SKM-1 treated with dmso at 0.1 percent for 144 hours (cell line): ENCODE results near the gene BCDIN3D.

Source experiments
- DNase-seq: peaks from one replicate; lab custom pipeline; 2025; ENCODE audit not compliant: unreplicated experiment; lab: John Stamatoyannopoulos, UW

The BCDIN3D gene

DNA sequence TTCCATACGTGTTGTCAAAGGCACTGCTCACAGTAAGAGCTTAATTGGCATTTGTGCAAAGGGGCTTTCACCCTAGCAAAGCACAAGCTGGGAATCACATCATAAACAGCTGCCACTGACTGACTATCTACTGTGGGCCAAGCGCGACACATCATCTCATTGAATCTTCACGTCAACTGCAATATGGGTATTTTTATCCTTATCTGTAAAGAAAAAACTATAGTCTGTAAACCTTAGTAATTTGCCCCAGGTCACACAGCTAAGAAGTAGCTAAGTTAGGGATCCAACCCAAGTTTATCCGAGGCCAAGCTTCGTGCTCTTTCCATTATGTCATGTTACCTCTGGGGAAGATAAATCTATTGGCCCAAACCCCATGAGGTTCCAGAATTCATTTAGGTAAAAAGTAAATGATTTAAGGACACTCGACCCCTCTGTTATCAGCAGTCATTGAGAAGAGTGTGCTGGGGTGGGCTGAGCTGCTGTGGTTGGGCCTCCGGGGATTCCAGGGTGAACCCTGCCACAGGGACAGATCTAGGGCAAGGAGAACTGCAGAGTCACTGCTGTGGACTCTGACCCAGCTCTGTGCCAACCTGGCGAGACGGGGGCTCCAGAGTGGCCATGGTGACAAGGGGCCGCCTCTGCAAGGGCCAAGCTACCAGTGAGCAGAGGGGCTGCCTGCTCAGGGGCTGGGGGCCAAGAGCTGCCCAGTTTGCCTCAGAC is 42.3 kb downstream of the BCDIN3D start:
- DNase-seq: no peak

GRCh38 chr12:49798934-49799333 is 44.0 kb downstream of the BCDIN3D start:
- no peak for DNase-seq

DNA sequence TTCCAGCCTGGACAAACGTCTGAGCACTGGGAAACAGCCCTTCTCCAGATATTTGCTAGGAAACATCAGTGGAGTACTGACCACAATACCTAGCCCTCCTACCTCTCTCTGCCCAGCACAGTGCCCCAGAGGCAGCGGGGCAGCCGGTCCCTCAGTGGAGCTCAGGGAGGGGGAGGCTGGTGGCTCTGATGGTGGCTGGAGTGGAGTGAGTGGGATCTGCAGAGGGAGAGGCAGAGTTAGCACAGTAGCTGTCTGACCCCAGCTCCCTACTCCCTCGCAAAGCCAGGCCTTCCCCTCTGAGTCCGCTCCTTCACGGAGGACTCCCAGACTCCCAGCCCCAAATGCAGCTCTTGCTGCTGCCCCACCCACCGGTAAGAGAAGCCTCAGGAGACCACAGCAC is 44.7 kb downstream of the BCDIN3D start:
- DNase-seq: no peak

- no peak for DNase-seq
Measured at GRCh38 chr12:49797449-49797776, 45.5 kb downstream of the BCDIN3D start.

DNA sequence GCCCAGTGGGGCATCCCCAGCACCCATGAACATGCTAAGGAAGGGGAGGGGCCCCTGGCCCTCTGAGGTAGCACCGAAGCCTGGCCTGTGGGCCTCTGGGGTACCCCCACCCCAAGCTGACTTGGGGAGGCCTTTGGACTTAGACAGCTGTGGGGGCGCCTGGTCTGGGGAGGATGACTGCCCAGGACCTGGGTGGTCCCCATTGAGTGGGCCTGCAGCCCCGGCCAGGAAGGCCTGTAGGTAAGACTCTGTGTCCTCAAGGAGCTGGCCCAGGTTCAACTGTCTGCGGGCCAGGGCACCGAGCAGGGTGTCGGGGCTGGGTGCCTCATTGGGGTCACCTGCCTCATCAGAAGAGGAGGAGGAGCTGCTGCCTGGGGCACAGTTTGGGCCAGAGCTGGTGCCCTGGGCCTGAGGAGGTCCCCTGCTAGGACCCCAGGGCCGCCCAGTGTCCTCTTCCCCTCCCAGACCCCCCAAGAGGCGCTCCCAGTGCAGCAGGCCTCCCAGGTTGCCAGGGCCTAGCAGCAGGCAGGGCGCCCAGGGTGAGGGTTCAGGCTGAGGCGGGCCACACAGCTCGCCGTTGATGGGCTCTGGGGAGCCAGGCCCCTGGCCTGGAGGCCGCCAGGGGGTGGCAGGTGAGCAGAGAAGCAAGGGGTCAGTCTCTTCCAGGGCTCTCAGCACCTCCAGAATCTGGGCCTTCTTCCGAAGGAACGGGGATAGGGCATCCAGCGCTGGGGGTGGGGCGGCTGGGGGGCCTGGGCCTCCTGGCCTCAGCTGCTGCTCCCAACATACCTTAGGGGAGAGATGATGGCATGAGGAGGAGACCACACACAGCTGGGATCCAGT is 46.1 kb downstream of the BCDIN3D start:
- no peak for DNase-seq

- no peak for DNase-seq
Measured at GRCh38 chr12:49796155-49796554, 46.8 kb downstream of the BCDIN3D start.

DNA sequence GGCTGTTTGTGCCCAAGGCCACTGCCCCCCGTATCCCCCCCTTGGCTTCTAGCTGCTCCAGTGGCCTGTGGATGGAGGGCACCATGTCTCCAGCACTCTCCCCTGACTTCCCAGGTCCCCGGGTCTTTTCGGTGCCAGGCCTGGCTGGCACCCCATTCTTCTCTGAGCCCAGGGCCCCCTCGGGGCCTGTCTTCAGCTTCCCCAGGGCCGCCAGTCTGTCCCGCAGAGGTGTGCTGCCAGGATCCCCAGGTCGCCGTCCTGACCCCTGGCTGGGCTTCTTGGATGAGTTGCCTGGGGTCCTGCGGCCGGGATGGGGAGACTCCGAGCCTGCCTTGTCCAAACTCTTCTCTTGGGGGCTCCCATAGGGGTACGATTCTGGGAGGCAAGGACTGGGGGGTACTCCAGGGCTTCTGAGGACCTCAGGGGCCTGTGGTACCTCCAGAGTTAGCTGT is 47.2 kb downstream of the BCDIN3D start:
- no peak for DNase-seq

DNA sequence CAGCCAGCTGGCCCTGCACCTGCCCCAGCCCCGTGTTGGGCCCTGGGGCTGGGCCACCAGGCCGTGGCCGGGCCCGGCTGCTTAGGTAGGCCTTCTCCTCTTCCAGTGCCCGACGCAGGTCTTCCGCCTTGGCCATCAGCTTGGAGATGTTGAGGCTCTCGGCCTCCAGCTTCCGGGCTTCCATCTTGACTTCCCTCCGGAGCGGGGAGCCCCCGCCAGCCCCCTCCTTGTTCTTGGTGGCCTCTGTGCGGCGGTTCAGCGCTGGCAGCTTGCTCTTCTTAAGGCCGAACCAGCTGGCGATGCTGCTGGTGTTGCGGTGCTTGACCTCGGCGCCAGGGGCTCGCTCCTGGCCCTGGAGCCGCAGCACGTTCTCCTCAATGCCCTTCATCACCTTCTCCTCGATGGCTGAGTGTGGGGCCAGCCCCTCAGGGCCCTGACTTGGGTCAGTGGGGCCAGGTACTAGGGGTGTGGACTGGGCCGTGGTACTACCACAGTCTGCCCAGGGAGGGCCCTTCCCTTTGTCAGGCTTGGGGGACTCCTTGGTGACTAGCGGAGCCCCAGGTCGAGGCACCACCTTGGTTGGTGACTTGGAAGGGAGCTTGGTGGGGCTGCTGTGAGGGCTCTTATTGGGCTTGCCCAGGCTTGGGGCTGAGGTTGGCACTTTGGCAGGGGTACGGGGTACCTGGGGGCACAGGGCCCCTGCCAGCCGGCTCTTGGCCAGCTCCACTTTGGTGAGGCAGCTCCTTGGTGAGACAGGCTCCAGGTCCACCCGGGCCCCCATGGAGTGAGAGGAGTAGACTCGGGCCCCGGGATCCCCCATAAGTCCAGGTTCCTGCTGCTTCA is 47.9 kb downstream of the BCDIN3D start:
- DNase-seq: no peak

- DNase-seq: no peak
Measured at GRCh38 chr12:49794021-49794420, 48.9 kb downstream of the BCDIN3D start.

- DNase-seq: no peak
Measured at GRCh38 chr12:49793620-49794019, 49.3 kb downstream of the BCDIN3D start.

GRCh38 chr12:49792976-49793580 is 49.8 kb downstream of the BCDIN3D start:
- no peak for DNase-seq

GRCh38 chr12:49792181-49792970 is 50.5 kb downstream of the BCDIN3D start:
- DNase-seq: no peak

DNA sequence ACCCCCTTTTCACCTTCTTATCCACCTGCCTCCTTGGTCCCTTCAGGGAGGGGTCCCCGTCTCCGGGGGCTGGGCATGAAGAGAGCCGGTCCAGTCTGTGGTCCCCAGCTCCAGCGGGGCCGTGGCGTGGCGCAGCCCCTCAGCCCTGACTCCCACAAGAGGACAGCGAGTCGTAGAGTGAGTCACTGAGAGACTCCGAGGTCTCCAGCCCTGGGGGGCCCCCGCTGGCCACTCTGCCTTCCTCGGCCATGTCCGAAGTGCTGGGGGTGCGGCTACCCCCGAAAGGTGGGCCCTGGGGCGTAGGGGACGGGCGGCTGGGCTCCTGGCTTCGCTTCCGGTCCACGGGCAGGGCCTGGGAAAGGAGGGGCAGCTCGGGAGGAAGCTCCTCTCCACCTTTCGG is 51.2 kb downstream of the BCDIN3D start:
- no peak for DNase-seq

DNA sequence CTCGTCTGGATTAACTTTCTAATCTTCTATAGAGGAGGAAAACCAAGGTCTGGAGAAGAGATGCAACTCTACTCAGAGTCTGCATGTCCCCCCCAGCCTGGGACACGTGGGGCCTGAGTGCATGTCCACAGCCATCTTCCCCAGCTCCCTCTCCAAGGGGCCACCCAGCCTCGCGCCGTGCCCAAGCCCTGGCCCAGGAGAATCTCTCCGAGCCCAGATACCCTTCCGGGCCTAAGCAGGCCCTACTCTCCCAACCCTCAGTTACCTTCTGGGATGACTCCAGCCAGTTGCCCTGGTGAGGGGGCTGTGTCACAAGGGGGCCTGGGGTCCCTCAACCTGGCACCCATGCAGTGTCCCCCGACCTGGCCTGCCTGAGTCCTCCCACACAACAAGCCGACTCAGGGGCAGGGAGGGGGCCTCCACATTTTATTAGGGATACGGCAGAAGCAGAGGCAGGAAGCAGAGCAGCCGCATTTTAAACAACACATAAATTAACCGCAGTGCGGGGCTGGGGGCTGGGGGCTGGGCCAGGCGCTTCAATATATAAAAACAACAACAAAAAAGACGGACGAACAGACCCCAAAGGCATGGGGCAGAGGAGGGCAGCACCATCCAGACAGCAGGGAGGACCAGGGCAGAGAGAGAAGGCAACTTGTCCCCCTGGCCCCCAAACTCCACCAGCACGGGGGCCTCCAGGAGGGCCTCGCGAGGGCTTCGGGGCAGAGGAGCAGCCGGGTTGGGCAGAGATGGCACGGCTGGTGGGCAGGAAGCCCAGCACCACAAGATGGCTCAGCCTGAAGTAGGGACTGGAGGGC is 52.0 kb downstream of the BCDIN3D start:
- no peak for DNase-seq

- no peak for DNase-seq
Measured at GRCh38 chr12:49789992-49790391, 52.9 kb downstream of the BCDIN3D start.

- DNase-seq: no peak
Measured at GRCh38 chr12:49787672-49788071, 55.2 kb downstream of the BCDIN3D start.
